ENCODE data around the gene TMEM19. TPM values are rescaled to one million over a fixed set of nuclear protein-coding genes. Genes with fewer than 3 reads are reported as not detected.

Gene TMEM19
- total RNA-seq, 1 donor from 2014 or later: 13.7 TPM

DNA sequence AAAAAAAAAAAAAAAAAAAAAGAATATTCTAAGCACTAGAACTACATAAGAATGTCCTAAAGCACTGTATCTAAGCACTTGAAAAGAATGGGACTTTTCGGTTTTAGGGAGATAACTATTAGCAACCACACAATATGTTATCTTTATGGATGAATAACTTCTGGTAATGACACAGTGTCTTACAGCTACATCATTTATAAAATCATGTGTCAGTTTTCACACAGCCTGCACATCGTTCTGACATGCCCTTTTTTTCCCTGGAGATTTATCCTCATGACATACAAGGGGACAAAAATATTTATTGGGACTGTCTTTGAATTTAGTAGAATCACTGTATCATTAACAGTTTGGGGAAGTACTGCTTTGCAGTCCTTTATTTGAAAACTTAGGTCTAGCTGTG is 17.3 kb downstream of the TMEM19 start:
- DNase-seq: no peak
- H3K4me1 Mint-ChIP-seq (ENCODE audit: low read depth, unreplicated experiment): no peaks in the 10 kb centered on the region
- H3K27me3 Mint-ChIP-seq (ENCODE audit: unreplicated experiment): no peaks in the 10 kb centered on the region
- no peak overlapping the region for H3K4me3 Mint-ChIP-seq (ENCODE audit: unreplicated experiment)
- no peak overlapping the region for H3K27ac Mint-ChIP-seq (ENCODE audit: unreplicated experiment)
- H3K36me3 Mint-ChIP-seq (ENCODE audit: unreplicated experiment): no peaks in the 10 kb centered on the region
- TF ChIP-seq, protein P1, sequence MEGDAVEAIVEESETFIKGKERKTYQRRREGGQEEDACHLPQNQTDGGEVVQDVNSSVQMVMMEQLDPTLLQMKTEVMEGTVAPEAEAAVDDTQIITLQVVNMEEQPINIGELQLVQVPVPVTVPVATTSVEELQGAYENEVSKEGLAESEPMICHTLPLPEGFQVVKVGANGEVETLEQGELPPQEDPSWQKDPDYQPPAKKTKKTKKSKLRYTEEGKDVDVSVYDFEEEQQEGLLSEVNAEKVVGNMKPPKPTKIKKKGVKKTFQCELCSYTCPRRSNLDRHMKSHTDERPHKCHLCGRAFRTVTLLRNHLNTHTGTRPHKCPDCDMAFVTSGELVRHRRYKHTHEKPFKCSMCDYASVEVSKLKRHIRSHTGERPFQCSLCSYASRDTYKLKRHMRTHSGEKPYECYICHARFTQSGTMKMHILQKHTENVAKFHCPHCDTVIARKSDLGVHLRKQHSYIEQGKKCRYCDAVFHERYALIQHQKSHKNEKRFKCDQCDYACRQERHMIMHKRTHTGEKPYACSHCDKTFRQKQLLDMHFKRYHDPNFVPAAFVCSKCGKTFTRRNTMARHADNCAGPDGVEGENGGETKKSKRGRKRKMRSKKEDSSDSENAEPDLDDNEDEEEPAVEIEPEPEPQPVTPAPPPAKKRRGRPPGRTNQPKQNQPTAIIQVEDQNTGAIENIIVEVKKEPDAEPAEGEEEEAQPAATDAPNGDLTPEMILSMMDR (IDR thresholded peaks at IDR 0.05; ENCODE audit: partially characterized antibody, unreplicated experiment): no peak
- H3K9me3 Mint-ChIP-seq (ENCODE audit: unreplicated experiment): no peaks in the 10 kb centered on the region

DNA sequence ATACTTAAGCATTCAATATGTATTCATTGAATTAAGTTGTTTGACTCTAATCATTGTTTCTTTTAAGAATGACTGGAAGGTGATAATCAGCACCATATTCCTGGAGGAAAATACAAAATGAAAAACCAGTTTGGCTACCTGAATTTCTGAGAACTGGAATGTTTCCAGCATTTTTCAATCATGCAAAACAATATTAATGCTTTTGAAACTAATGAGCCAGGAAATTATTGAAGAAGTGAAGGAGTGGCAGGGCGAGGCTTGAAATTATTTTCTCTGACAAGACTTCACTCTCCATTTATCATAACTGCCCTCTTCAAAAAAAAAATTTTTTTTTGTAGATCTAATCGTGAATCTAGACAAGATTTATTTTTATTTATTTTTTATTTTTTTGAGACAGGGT is 19.0 kb downstream of the TMEM19 start:
- no peak for DNase-seq
- Mint-ChIP-seq H3K9me3 (ENCODE audit: unreplicated experiment) (peaks cover 2% of the 10 kb centered on the region), H3K4me1 (ENCODE audit: low read depth, unreplicated experiment) (no peaks in the 10 kb centered on the region), H3K27me3 (ENCODE audit: unreplicated experiment) (no peaks in the 10 kb centered on the region), H3K36me3 (ENCODE audit: unreplicated experiment) (no peaks in the 10 kb centered on the region), H3K27ac (ENCODE audit: unreplicated experiment) (no peak overlapping the region), H3K4me3 (ENCODE audit: unreplicated experiment) (no peak overlapping the region)
- TF ChIP-seq, protein P1 (IDR thresholded peaks at IDR 0.05; ENCODE audit: partially characterized antibody, unreplicated experiment): no peak

DNA sequence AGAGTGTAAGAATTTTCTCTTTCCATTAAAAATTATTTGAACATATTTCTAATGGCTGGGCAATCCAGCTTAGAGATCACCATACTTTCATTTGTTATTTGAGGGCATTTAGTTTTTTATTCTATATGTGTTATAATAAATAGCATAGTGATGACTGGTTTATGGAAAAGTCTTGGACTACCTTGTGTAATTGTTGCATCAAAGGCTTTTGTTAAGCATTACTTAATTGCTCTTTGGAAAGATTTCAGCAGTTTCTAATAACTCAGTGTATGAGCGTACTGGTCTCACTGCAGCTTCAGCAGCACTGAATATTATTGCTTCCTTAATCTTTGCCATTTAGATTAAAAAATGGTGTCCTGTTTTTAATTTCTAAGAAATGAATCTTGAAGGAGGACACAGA is 22.8 kb downstream of the TMEM19 start:
- TF ChIP-seq, protein P1 (IDR thresholded peaks at IDR 0.05; ENCODE audit: partially characterized antibody, unreplicated experiment): no peak
- Mint-ChIP-seq H3K27ac (ENCODE audit: unreplicated experiment) (no peak overlapping the region), H3K4me1 (ENCODE audit: low read depth, unreplicated experiment) (no peaks in the 10 kb centered on the region), H3K27me3 (ENCODE audit: unreplicated experiment) (no peaks in the 10 kb centered on the region), H3K4me3 (ENCODE audit: unreplicated experiment) (no peak overlapping the region), H3K9me3 (ENCODE audit: unreplicated experiment) (peaks cover 4% of the 10 kb centered on the region), H3K36me3 (ENCODE audit: unreplicated experiment) (peaks cover 18% of the 10 kb centered on the region)
- no peak for DNase-seq

DNA sequence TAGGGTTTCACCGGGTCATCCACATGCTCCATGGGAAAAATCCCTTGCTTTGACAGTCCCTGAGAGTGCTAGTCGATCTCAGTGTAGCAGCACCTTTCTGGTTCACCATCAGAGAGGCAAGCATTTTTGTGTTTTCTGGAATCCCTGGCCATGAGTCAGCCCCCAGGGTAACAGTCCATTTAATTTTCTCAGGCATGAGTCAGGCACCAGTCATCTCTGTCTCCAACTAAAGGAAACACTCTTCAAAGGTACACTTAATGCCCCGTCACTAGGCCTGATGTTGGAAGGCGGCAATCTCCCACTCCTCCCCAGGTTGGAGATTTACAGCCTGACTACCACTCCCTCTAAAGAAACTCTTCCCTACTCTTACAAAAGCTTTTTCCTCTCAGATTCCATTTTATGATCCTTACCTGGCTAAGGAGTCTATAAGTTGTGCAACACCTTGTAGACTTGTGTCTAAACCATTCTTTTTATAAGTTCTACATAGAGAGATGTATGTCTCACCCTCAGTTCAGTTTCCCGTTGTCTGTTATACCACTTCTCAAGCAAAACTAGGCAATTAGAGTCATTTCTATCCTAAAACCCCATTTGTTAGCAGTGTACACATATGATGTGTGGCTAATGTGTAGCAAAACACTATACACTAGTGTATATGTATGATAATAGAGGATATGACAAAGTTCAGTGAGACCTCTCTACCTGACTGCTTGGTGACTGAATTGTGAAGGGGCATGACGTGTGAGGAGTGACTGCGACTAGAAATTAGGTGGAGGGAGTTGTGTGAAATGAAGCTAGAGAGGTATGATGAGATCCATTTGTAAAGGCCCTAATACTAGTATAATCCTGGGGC is 24.6 kb downstream of the TMEM19 start:
- TF ChIP-seq, protein P1 (IDR thresholded peaks at IDR 0.05; ENCODE audit: partially characterized antibody, unreplicated experiment): no peak
- no peaks in the 10 kb centered on the region for H3K4me1 Mint-ChIP-seq (ENCODE audit: low read depth, unreplicated experiment)
- peaks cover 21% of the 10 kb centered on the region for H3K36me3 Mint-ChIP-seq (ENCODE audit: unreplicated experiment)
- no peak overlapping the region for H3K4me3 Mint-ChIP-seq (ENCODE audit: unreplicated experiment)
- H3K27ac Mint-ChIP-seq (ENCODE audit: unreplicated experiment): no peak overlapping the region
- H3K9me3 Mint-ChIP-seq (ENCODE audit: unreplicated experiment): peaks cover 4% of the 10 kb centered on the region
- DNase-seq: no peak
- no peaks in the 10 kb centered on the region for H3K27me3 Mint-ChIP-seq (ENCODE audit: unreplicated experiment)

DNA sequence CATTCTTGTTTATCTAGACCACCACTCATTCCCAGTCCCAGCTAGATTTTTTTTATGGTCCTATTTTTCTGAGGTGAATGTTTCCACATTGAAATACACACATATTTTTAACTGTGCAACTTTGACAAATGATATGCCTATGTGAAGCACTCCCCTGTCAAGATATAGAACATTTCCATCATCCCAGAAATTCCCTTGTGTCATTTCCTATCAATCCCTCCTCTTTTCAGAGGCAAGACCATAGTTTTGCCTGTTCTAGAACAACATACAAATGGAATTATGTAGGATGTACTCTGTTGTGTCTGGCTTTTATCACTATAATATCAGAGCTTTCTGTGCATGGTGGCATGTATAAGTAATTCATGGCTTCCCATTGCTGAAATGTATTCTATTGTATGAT is 32.7 kb downstream of the TMEM19 start:
- Mint-ChIP-seq H3K27ac (ENCODE audit: unreplicated experiment) (no peak overlapping the region), H3K4me3 (ENCODE audit: unreplicated experiment) (no peak overlapping the region), H3K36me3 (ENCODE audit: unreplicated experiment) (peaks cover 4% of the 10 kb centered on the region), H3K9me3 (ENCODE audit: unreplicated experiment) (no peaks in the 10 kb centered on the region), H3K4me1 (ENCODE audit: low read depth, unreplicated experiment) (no peaks in the 10 kb centered on the region), H3K27me3 (ENCODE audit: unreplicated experiment) (no peaks in the 10 kb centered on the region)
- TF ChIP-seq, protein P1 (IDR thresholded peaks at IDR 0.05; ENCODE audit: partially characterized antibody, unreplicated experiment): no peak
- no peak for DNase-seq

All from glutamatergic neuron (in vitro differentiated cells).